Esophagus squamous epithelium (tissue), 4 donors: Measurements from ENCODE around the gene AGAP2.

Source experiments
- POLR2A ChIP-seq, 4 donors: fragments of 450-650 bp; IDR thresholded peaks; one replicate each; pipeline ENCODE4 v1.6.1; 2017; ENCODE audit warnings: antibody characterized with exemption in 4 of 4, mild to moderate bottlenecking in 4 of 4, moderate library complexity in 3 of 4
- TF ChIP-seq, protein P1 (sequence below), 6 experiments: fragments of 450-650 bp in 4 of 6; fragments of 200-600 bp in 2 of 6; sonication (generic) in 2 of 6; IDR thresholded peaks; one replicate each; pipeline ENCODE4 v1.5.1; 2016 to 2019; ENCODE audit warnings: antibody characterized with exemption in 6 of 6, mild to moderate bottlenecking in 4 of 6, moderate library complexity in 4 of 6

DNA sequence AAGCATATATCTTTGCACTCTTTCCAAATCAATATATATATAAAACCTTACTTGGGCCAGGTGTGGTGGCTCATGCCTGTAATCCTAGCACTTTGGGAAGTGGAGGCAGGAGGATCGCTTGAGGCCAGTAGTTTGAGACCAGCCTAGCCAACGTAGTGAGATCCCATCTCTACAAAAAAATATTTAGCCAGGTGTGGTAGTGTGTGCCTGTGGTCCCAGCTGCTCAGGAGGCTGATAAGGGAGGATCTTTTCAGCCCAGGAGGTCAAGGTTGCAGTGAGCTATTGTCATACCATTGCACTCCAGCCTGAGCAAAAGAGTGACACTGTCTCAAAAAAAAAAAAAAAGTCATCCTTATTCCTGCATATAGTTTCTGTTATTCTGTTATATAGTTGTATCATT lies 30.2 kb downstream of the AGAP2 start:
- no peak for TF ChIP-seq POLR2A (IDR thresholded peaks at IDR 0.05)
- TF ChIP-seq, protein P1, sequence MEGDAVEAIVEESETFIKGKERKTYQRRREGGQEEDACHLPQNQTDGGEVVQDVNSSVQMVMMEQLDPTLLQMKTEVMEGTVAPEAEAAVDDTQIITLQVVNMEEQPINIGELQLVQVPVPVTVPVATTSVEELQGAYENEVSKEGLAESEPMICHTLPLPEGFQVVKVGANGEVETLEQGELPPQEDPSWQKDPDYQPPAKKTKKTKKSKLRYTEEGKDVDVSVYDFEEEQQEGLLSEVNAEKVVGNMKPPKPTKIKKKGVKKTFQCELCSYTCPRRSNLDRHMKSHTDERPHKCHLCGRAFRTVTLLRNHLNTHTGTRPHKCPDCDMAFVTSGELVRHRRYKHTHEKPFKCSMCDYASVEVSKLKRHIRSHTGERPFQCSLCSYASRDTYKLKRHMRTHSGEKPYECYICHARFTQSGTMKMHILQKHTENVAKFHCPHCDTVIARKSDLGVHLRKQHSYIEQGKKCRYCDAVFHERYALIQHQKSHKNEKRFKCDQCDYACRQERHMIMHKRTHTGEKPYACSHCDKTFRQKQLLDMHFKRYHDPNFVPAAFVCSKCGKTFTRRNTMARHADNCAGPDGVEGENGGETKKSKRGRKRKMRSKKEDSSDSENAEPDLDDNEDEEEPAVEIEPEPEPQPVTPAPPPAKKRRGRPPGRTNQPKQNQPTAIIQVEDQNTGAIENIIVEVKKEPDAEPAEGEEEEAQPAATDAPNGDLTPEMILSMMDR (IDR thresholded peaks at IDR 0.05) = no peak
